VCaP (cell line): Measurements from ENCODE around the gene MYO7B.

Experiments used
- H3K27ac ChIP-seq: fragments of 450-650 bp; 2 replicates; pipeline ENCODE4 v1.5.1; 2017
- CTCF ChIP-seq: fragments of 450-650 bp; conservative IDR thresholded peaks from 2 replicates; pipeline ENCODE4 v1.5.1; 2017; ENCODE audit warnings: mild to moderate bottlenecking, moderate library complexity

MYO7B gene

GRCh38 chr2:127506510-127506909, 29.0 kb upstream of the MYO7B start:
- H3K27ac ChIP-seq = no peak overlapping the region
- no peak for TF ChIP-seq CTCF

GRCh38 chr2:127508023-127508630, 27.4 kb upstream of the MYO7B start:
- H3K27ac ChIP-seq = no peak overlapping the region
- no peak for TF ChIP-seq CTCF

DNA sequence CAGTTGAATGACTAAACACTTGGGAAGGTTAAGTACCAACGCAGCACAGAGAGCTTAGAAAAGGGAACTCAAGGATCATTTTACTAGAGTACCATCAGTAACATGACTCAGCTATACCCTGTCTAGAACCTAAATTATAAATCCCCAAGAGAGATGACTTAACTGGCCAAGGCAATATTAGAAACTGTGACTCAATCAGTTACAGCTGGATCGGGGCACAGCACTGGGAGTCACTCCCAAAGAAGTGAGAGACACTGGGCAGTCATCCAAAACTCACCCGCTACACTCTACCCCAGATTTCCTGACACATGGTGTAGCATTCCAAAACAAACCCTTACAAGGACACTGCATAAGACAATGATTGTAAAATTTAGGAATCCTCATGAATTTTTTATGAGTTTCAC, 26.9 kb upstream of the MYO7B start:
- H3K27ac ChIP-seq = no peak overlapping the region
- TF ChIP-seq CTCF = no peak

- no peak overlapping the region for H3K27ac ChIP-seq
- TF ChIP-seq CTCF = no peak
Measured at GRCh38 chr2:127510073-127510472, 25.4 kb upstream of the MYO7B start.

- H3K27ac ChIP-seq = no peak overlapping the region
- no peak for TF ChIP-seq CTCF
Measured at GRCh38 chr2:127511090-127511695, 24.3 kb upstream of the MYO7B start.

DNA sequence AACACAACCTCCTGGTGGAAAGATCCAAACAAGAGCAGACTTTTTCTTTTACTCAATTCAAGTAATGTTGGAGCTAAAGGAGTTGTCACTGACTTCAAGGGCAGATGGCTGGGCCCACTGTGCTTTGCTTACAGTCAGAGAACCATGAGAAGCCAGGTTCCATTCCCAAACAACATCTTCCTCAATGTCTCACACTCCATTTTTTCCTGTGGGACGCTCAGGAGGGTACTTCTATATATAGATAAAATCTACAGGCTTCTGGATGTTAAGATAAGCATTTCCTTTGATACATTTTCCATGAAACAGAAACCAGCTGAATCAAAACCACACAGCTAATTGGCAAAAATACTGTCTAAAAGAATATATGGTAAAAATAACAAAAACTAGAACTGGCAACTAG, 23.6 kb upstream of the MYO7B start:
- H3K27ac ChIP-seq = no peak overlapping the region
- no peak for TF ChIP-seq CTCF

DNA sequence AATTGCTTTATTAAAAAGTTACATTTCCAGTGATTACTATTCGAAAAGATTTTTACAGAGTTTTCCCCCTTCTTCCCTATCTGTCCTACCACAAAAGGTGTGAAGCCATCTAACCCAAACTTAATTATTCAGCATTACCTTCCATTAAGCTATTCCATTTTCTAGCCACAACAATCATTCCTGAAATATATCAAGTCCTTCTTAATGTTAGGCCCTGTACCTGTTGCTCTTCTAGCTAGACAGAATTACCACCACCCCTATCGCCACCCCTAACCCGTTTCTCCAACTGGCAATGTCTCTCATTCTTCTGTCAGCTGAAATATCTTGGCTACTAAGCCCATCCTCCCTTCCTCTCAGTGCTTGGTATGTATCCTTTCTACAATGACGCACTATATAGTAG, 23.1 kb upstream of the MYO7B start:
- no peak overlapping the region for H3K27ac ChIP-seq
- no peak for TF ChIP-seq CTCF
